ENCODE data around the gene STYX. TPM values are rescaled to one million over a fixed set of nuclear protein-coding genes. Genes with fewer than 3 reads are reported as not detected.

Gene STYX
- total RNA-seq, 1 experiment from 2014 or later: 20.7 TPM

Other genes starting within 250 kb of the STYX start
- gene TXNDC16, start 177.7 kb upstream of the STYX start, total RNA-seq (2014; rRNA removed; shearing (Covaris generic)): 8.1 and 10.8 TPM in 2 replicates
- gene GPR137C, start 177.3 kb upstream of the STYX start, total RNA-seq (2014; rRNA removed; shearing (Covaris generic)): 0.69 and 2.3 TPM in 2 replicates
- 24.6 and 43.1 TPM in 2 replicates for gene ERO1A, start 34.6 kb upstream of the STYX start, total RNA-seq (2014; rRNA removed; shearing (Covaris generic))
- gene PSMC6, start 23.0 kb upstream of the STYX start, total RNA-seq (2014; rRNA removed; shearing (Covaris generic)): 113 and 143 TPM in 2 replicates
- gene GNPNAT1, start 61.4 kb downstream of the STYX start, total RNA-seq (2014; rRNA removed; shearing (Covaris generic)): 25.7 and 39.6 TPM in 2 replicates
- gene FERMT2, start 220.9 kb downstream of the STYX start, total RNA-seq (2014; rRNA removed; shearing (Covaris generic)): 148 and 150 TPM in 2 replicates